Muscle of leg (tissue), 16 donors: ENCODE results near the gene C1orf115. TPM values are rescaled to one million over a fixed set of nuclear protein-coding genes. Genes with fewer than 3 reads are reported as not detected.

Experiments
- DNase-seq: peaks from one replicate; pipeline ENCODE4 v3.0.0; 2013
- H3K27ac ChIP-seq: one replicate; pipeline ENCODE4 v1.5.1; 2013; ENCODE audit warnings: mild to moderate bottlenecking, low read length, control low read depth
- H3K27me3 ChIP-seq: one replicate; pipeline ENCODE4 v1.6.1; 2013; ENCODE audit warnings: low read length; ENCODE audit not compliant: control insufficient read depth, insufficient read depth
- H3K36me3 ChIP-seq: one replicate; pipeline ENCODE4 v1.6.1; 2013; ENCODE audit warnings: low read length; ENCODE audit not compliant: control insufficient read depth, insufficient read depth
- H3K4me1 ChIP-seq: one replicate; pipeline ENCODE4 v1.6.1; 2013; ENCODE audit warnings: low read length; ENCODE audit not compliant: control insufficient read depth, insufficient read depth
- H3K4me3 ChIP-seq: one replicate; pipeline ENCODE4 v1.5.1; 2013; ENCODE audit warnings: low read length, control low read depth
- H3K9me3 ChIP-seq: replicated peaks from 2 replicates; pipeline ENCODE4 v1.6.1; 2013; ENCODE audit warnings: low read depth, low read length; ENCODE audit not compliant: control insufficient read depth
- WGBS: methylation state at CpG from one replicate; pipeline ENCODE4 v1.1.5; 2013; ENCODE audit warnings: missing lambda C conversion rate; ENCODE audit not compliant: insufficient coverage; 5-methylcytosine and 5-hydroxymethylcytosine counted together
- long read RNA-seq, 11 donors: transcript quantifications; one replicate each; lab custom pipeline, GENCODE V29; 2026
- polyA plus RNA-seq, 8 donors: library from polyadenylated mRNA; unstranded; fragments of 120-200 nt; gene quantifications; one replicate each; pipeline versions ENCODE4 v1.2.1 to v1.2.3, GENCODE V29; 2013; ENCODE audit warnings: inconsistent platforms in 1 of 8, low replicate concordance in 1 of 8; ENCODE audit not compliant: insufficient read length in 8 of 8, insufficient read depth in 1 of 8
- total RNA-seq: library from RNA; stranded (reverse); fragments of 120-200 nt; gene quantifications from one replicate; pipeline ENCODE4 v1.2.4, GENCODE V29; 2013

C1orf115 gene, protein sequence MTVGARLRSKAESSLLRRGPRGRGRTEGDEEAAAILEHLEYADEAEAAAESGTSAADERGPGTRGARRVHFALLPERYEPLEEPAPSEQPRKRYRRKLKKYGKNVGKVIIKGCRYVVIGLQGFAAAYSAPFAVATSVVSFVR
- 11.1 TPM for total RNA-seq
- polyA plus RNA-seq: 10 to 100 TPM; 10.4 to 18.8 (median 12.2) TPM
- long read RNA-seq, donor 1, partial matches to known transcripts: 0 of 2 reads
- long read RNA-seq, donor 1, other reads (novel, unspliced or antisense): 0 of 2 reads
- long read RNA-seq, donor 2, partial matches to known transcripts: 0 of 1 reads
- long read RNA-seq, donor 2, other reads (novel, unspliced or antisense): 0 of 1 reads
- long read RNA-seq, donor 3, transcript C1orf115-201 (2 exons, 3,413 nt): major isoform, 8 of 8 reads
- long read RNA-seq, donor 3, partial matches to known transcripts: 0 of 8 reads
- long read RNA-seq, donor 3, other reads (novel, unspliced or antisense): 0 of 8 reads
- long read RNA-seq, donor 4, transcript C1orf115-201 (2 exons, 3,413 nt): major isoform, 11 of 11 reads
- long read RNA-seq, donor 4, partial matches to known transcripts: 0 of 11 reads
- long read RNA-seq, donor 4, other reads (novel, unspliced or antisense): 0 of 11 reads
- long read RNA-seq, donor 5, transcript C1orf115-201 (2 exons, 3,413 nt): major isoform, 9 of 9 reads
- long read RNA-seq, donor 5, partial matches to known transcripts: 0 of 9 reads
- long read RNA-seq, donor 5, other reads (novel, unspliced or antisense): 0 of 9 reads
- long read RNA-seq, donor 6, transcript C1orf115-201 (2 exons, 3,413 nt): major isoform, 9 of 9 reads
- long read RNA-seq, donor 6, partial matches to known transcripts: 0 of 9 reads
- long read RNA-seq, donor 6, other reads (novel, unspliced or antisense): 0 of 9 reads
- long read RNA-seq, donor 7, transcript C1orf115-201 (2 exons, 3,413 nt): major isoform, 9 of 9 reads
- long read RNA-seq, donor 7, partial matches to known transcripts: 0 of 9 reads
- long read RNA-seq, donor 7, other reads (novel, unspliced or antisense): 0 of 9 reads
- long read RNA-seq, donor 8, partial matches to known transcripts: 0 of 3 reads
- long read RNA-seq, donor 8, other reads (novel, unspliced or antisense): 0 of 3 reads
- long read RNA-seq, donor 9, partial matches to known transcripts: 0 of 2 reads
- long read RNA-seq, donor 9, other reads (novel, unspliced or antisense): 0 of 2 reads
- long read RNA-seq, donor 10, transcript C1orf115-201 (2 exons, 3,413 nt): major isoform, 7 of 7 reads
- long read RNA-seq, donor 10, partial matches to known transcripts: 0 of 7 reads
- long read RNA-seq, donor 10, other reads (novel, unspliced or antisense): 0 of 7 reads
- long read RNA-seq, donor 11, partial matches to known transcripts: 0 of 3 reads
- long read RNA-seq, donor 11, other reads (novel, unspliced or antisense): 0 of 3 reads

DNA sequence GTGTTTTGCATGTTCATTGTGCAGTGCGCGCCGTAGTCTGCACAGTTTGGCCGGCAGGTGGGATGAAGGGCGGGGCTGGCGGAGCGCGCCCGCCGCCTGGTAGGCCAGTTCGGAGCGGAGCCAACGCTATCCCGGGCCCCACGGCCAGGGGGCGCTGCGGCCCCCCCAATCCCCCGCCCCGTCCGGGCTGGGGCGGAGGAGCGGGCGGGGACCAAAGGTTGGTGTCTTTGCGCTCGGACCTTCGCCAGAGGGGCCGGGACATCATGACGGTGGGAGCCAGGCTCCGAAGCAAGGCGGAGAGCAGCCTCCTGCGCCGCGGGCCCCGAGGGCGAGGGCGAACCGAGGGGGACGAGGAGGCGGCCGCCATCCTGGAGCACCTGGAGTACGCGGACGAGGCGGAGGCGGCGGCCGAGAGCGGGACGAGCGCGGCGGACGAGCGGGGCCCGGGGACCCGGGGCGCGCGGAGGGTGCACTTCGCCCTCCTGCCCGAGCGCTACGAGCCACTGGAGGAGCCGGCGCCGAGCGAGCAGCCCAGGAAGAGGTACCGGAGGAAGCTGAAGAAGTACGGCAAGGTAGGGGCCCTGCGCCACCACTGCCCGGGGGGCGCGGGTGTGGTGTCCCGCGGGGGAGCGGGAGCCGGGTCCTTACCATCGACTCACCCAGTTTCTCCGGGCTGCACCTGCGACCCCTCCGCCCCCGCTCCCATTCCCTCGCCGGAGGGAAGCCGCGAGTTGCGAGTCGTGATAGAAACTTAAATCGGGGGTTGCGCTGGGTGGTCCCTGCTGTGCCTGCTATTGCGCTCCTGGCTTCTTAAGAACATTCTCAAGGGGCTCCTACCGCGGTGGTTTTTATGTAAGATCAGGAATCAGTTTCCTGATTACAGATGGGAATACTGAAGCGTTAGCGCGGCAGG, at the start of gene C1orf115:
Gene C1orf115 (plus strand): TSS at position 224 of the 913 bp plus-strand sequence. CDS start 40 bp downstream, at position 264.
- no peaks in the 10 kb centered on the region for H3K9me3 ChIP-seq
- peak; percentile 69 for DNase-seq
- peaks cover 10% of the 10 kb centered on the region for H3K4me1 ChIP-seq
- WGBS: under 1% methylated on average over 91 of the region's 96 CpGs
- H3K4me3 ChIP-seq: peak within 1 kb of the TSS; percentile 52
- no peaks in the 10 kb centered on the region for H3K36me3 ChIP-seq
- no peak within 1 kb of the TSS for H3K27ac ChIP-seq
- peaks cover 27% of the 10 kb centered on the region for H3K27me3 ChIP-seq

DNA sequence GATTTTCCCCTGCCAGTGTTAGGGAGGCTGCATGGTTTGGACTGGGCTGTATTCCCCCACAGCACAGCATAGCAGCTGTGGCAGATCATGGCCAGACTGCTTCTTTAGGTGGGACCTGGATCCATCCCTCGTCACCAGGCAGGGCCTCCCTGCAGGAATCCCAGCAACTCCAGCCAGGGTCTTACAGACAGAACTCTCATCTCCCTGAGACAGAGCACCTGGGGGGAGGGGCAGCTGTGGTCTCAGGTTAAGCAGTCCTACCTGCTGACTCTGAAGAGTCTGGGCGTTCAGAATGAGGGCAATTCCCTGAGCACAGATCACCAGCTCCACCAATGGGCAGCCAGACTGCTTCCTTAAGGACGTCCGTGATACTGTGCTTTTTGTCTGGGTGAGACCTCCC, 47.9 kb upstream of the C1orf115 start:
- no peak for DNase-seq
- Histone ChIP-seq H3K4me1 (no peaks in the 10 kb centered on the region), H3K4me3 (no peak overlapping the region), H3K9me3 (no peaks in the 10 kb centered on the region), H3K27ac (no peak overlapping the region), H3K27me3 (no peaks in the 10 kb centered on the region), H3K36me3 (peaks cover 15% of the 10 kb centered on the region)
- 90% methylated on average over 3 of the region's 4 CpGs for WGBS

DNA sequence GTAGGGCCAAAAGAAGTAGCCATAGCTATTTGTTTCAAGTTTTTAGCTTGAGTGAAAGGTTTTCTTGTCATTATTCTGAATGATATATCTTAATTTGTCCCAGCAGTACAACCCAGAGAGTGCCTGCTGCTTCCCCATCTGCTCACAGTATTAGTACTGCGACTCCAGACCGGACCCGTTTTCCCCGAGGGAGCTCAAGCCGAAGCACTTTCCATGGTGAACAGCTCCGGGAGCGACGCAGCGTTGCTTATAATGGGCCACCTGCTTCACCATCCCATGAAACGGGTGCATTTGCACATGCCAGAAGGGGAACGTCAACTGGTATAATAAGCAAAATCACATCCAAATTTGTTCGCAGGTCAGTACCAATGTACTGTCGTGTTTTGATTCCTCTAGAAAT, 37.2 kb upstream of the C1orf115 start:
- no peaks in the 10 kb centered on the region for H3K27me3 ChIP-seq
- H3K36me3 ChIP-seq: peaks cover 8% of the 10 kb centered on the region
- no peak overlapping the region for H3K27ac ChIP-seq
- H3K4me1 ChIP-seq: no peaks in the 10 kb centered on the region
- H3K4me3 ChIP-seq: no peak overlapping the region
- no peaks in the 10 kb centered on the region for H3K9me3 ChIP-seq
- WGBS: 85% methylated on average over 10 of the region's 13 CpGs
- no peak for DNase-seq

DNA sequence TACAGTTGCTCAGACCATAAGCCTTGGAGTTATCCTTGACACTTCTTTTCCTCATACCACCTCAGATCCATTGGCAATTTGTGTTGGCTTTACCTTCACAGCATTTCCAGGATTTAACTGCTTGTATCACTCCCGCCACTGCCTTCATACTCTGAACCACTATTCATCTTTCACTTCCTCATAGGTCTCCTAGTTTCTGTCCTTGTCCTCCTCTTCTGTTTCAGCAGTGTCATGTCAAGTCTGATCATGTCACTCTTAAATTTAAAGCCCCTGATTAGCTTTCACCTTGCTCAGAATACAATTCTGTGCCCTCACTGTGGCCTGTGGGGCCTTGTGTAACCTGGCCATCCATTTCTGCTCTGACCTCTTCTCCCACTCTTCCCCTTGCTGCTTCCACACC, 34.7 kb upstream of the C1orf115 start:
- H3K27ac ChIP-seq: no peak overlapping the region
- 90% methylated on average over 1 of the region's 1 CpG for WGBS
- no peaks in the 10 kb centered on the region for H3K27me3 ChIP-seq
- no peak for DNase-seq
- no peak overlapping the region for H3K4me3 ChIP-seq
- H3K36me3 ChIP-seq: peaks cover 10% of the 10 kb centered on the region
- no peaks in the 10 kb centered on the region for H3K4me1 ChIP-seq
- no peaks in the 10 kb centered on the region for H3K9me3 ChIP-seq

DNA sequence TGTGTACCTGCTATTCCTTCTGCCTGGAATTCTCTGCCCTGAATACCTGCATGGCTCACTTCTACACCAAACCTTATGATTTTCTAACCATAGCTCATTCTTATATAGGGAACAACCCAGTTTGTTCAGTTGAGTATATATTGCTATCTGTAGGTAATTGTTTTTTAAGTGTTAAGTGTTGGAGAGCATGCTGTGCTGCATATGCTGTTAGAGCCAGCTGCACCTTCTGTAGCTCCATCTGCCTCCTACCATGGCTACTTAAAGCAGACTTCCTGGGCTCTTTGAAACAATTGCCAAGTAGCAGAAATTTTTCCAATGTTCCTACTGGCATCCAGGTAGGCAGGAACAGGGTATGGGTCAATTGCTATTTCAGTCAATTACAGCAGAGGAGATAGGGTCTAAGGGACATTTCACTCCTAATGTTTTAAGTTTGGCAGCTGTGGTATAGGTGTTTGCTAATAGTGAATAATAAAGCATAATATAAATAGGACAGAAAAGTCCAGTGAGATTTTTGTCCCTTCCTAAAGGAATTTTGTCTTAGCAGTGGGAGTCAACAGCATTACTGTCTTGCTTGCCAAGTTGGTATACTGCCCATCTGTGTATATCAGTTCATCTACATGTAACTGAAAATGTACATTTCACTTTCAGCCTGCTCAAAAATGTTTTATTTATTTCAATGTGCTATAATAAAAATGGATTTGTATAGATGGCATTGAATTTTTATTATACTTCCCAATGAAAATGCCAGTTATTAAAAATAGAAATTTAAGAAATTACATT, 34.0 kb upstream of the C1orf115 start:
- no peaks in the 10 kb centered on the region for H3K9me3 ChIP-seq
- no peaks in the 10 kb centered on the region for H3K4me1 ChIP-seq
- no peak overlapping the region for H3K27ac ChIP-seq
- H3K36me3 ChIP-seq: peaks cover 10% of the 10 kb centered on the region
- no peaks in the 10 kb centered on the region for H3K27me3 ChIP-seq
- no peak for DNase-seq
- no peak overlapping the region for H3K4me3 ChIP-seq

DNA sequence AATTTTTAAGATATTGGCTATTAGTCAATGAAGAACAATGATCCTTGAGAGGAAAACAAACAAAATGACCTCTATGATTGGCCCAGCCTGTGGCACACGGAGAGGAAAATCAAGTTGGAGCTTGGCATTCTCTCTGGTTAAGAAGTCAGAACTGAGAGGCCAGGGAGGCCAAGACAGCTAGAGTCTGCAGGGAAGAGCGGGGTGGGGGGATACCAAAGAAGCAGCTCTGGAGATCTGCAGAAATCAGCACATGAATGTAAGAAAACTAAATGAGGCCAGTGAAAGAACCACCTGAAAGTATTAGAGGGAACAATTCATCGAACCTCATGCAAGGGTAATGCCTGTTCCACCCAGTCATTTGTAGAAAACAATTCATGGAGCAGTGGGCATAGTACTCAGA, 23.8 kb upstream of the C1orf115 start:
- no peak overlapping the region for H3K27ac ChIP-seq
- peaks cover 2% of the 10 kb centered on the region for H3K9me3 ChIP-seq
- H3K36me3 ChIP-seq: no peaks in the 10 kb centered on the region
- no peak overlapping the region for H3K4me3 ChIP-seq
- 88% methylated on average over 2 of the region's 3 CpGs for WGBS
- no peaks in the 10 kb centered on the region for H3K27me3 ChIP-seq
- no peaks in the 10 kb centered on the region for H3K4me1 ChIP-seq
- DNase-seq: no peak

DNA sequence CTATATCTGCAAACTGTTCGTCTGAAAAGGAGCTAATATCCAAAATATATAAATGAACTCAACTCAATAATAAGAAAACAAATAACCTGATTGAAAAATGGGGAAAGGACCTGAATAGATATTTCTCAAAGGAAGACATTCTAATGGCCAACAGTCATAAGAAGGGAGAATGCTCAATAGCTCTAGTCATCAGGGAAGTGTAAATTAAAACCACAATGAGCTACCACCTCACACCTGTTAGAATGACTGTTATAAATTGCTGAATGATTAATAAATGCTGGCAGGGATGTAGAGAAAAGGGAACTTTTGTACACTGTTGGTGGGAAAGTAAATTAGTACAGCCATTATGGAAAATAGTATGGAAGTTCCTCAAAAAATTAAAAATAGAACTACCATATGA, 21.2 kb upstream of the C1orf115 start:
- H3K4me1 ChIP-seq: no peaks in the 10 kb centered on the region

DNA sequence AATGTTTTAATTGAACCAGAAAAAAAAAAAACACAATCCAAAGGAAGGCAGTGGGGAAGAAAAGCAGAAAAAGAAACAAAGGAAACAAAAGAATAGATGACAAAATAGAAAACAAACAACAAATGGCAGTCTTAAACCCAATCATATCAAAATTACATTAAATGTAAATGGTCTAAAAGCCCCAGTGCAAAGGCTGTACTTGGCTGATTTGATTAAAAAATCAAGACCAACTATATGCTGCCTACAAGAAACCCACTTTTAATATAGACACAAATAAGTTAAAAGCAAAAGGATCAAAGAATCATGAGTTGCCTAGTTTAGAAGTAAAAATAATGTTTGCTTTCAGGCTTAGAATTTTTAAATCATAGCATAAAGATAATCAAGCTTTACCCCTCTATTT, 19.8 kb upstream of the C1orf115 start:
- Histone ChIP-seq H3K9me3 (peaks cover 2% of the 10 kb centered on the region), H3K27me3 (peaks cover 2% of the 10 kb centered on the region), H3K27ac (no peak overlapping the region), H3K4me3 (no peak overlapping the region), H3K4me1 (no peaks in the 10 kb centered on the region), H3K36me3 (no peaks in the 10 kb centered on the region)
- DNase-seq: no peak

More for the DNA sequence above, 21.2 kb upstream of the C1orf115 start:
- Histone ChIP-seq H3K9me3 (peaks cover 2% of the 10 kb centered on the region), H3K4me3 (no peak overlapping the region), H3K27ac (no peak overlapping the region), H3K36me3 (no peaks in the 10 kb centered on the region), H3K27me3 (peaks cover 2% of the 10 kb centered on the region)
- DNase-seq: no peak
- no CpG with 5 or more reads among the region's 1 CpG for WGBS
